ENCODE results near the gene DDIT4. TPM values are rescaled to one million over a fixed set of nuclear protein-coding genes. Genes with fewer than 3 reads are reported as not detected.
A peak's percentile ranks its signal among the peaks of the same experiment; 100 is the strongest.

DDIT4 gene
- total and polyA plus RNA-seq, 9 of the 15 experiments (the other 6 are each of a cell fraction or from before 2014, with no cell fraction given) = 8.2 to 675 (median 159) TPM

DNA sequence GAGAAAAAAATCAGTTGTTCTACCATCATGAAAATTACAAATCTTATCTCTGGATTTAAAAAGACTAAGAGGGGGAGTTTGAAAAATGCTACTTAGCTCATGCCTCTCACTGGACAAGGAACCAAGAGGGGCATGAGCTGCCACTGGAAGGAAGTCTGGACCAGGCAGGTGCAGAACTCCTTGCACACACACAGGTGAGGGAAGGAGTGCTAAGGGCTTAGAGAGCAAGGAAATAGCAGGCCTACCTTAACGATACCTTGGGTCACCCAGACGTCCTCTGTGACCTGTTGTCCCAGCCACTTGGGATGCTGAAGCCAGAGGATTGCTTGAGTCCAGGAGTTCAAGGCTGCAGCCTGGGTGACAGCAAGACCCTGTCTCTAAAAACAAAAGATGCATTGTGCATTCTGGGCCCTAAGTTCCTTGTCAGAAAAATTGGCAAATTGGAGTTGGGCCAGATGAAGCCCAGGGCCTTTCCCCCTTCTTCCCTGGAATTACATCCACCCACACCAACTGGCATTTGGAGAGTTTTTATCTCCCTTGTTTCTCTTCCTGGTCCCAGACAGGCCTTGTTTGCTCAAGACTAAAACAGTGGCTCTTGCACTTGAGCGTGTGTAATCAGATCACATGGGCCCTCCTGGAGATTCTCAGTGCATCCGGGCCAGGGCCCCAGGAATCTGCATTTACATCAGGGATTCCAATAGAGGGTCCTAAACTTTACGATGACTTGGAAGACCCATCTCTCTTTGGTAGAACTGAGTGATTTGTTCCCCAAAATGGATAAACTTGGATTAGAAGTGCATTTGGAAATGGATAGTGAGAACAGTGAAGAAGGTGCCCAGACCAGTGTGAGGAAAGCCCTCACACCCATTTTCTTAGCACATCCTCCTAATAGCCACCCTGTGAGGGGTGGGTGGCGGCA is 3.0 kb downstream of the DDIT4 start (continued):
- TF ChIP-seq MITF (IDR thresholded peaks at IDR 0.05) (0 out of 2 replicates have a peak, but pooled peaks have one; percentile 34), BCL6 (CRISPR knock-in tag; IDR thresholded peaks at IDR 0.05) (no peak), CCNT2 (IDR thresholded peaks at IDR 0.05; ENCODE audit: borderline replicate concordance, extremely low read depth, insufficient read length, low read depth, low read length) (peak; percentile 83), COPS2 (conservative IDR thresholded peaks at IDR 0.05) (no peak), BDP1 (IDR thresholded peaks at IDR 0.05; ENCODE audit: insufficient read depth, insufficient read length) (no peak), SAP30 (IDR thresholded peaks at IDR 0.05; ENCODE audit: borderline replicate concordance, insufficient read depth, low read depth, low read length, poor library complexity, severe bottlenecking) (no peak), TRIM24 (IDR thresholded peaks at IDR 0.05) (peak; percentile 48 to 57; a peak in 2 of 4 replicates), DDX20 (tag; IDR thresholded peaks at IDR 0.05; ENCODE audit: low read depth) (peak; percentile 59; the same call in 1 of the 2 replicates), PHF8 (IDR thresholded peaks at IDR 0.05; ENCODE audit: borderline replicate concordance, low read length) (peak; percentile 27; the same call in 1 of the 2 replicates), NR2F6 (CRISPR knock-in tag; IDR thresholded peaks at IDR 0.05) (peak; percentile 96), HIVEP1 (CRISPR knock-in tag; IDR thresholded peaks at IDR 0.05) (peak; percentile 78; the same call in 1 of the 2 replicates), MECOM (CRISPR knock-in tag; IDR thresholded peaks at IDR 0.05) (peak; percentile 65), GABPA (tag; conservative IDR thresholded peaks at IDR 0.05; ENCODE audit: low read depth) (no peak), RFX1 (IDR thresholded peaks at IDR 0.05) (no peak), KLF16 (IDR thresholded peaks at IDR 0.05) (no peak), ZNF384 (IDR thresholded peaks at IDR 0.05; ENCODE audit: low read depth, low read length) (no peak), ASH1L (IDR thresholded peaks at IDR 0.05; ENCODE audit: borderline replicate concordance, low read depth, partially characterized antibody) (no peak), CHD4 (IDR thresholded peaks at IDR 0.05; ENCODE audit: insufficient read depth, insufficient replicate concordance, low read depth, low read length, poor library complexity, severe bottlenecking) (peak; percentile 54), ZKSCAN3 (CRISPR knock-in tag; IDR thresholded peaks at IDR 0.05) (no peak), SAFB (IDR thresholded peaks at IDR 0.05; ENCODE audit: borderline replicate concordance, low read depth, low read length) (no peak), NELFE (IDR thresholded peaks at IDR 0.05; ENCODE audit: insufficient read depth, insufficient read length) (no peak), ZC3H4 (CRISPR knock-in tag; IDR thresholded peaks at IDR 0.05; ENCODE audit: borderline replicate concordance) (no peak), ZKSCAN8 (CRISPR knock-in tag; IDR thresholded peaks at IDR 0.05) (no peak; the same call in 1 of the 2 replicates)
- TF ChIP-seq, protein P1, sequence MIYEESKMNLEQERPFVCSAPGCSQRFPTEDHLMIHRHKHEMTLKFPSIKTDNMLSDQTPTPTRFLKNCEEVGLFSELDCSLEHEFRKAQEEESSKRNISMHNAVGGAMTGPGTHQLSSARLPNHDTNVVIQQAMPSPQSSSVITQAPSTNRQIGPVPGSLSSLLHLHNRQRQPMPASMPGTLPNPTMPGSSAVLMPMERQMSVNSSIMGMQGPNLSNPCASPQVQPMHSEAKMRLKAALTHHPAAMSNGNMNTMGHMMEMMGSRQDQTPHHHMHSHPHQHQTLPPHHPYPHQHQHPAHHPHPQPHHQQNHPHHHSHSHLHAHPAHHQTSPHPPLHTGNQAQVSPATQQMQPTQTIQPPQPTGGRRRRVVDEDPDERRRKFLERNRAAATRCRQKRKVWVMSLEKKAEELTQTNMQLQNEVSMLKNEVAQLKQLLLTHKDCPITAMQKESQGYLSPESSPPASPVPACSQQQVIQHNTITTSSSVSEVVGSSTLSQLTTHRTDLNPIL (CRISPR knock-in tag; IDR thresholded peaks at IDR 0.05) = peak; percentile 4
- TF ChIP-seq, protein P2, sequence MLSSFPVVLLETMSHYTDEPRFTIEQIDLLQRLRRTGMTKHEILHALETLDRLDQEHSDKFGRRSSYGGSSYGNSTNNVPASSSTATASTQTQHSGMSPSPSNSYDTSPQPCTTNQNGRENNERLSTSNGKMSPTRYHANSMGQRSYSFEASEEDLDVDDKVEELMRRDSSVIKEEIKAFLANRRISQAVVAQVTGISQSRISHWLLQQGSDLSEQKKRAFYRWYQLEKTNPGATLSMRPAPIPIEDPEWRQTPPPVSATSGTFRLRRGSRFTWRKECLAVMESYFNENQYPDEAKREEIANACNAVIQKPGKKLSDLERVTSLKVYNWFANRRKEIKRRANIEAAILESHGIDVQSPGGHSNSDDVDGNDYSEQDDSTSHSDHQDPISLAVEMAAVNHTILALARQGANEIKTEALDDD (IDR thresholded peaks at IDR 0.05) = no peak
